PC-9 (cell line): ENCODE data around the gene E2F1. TPM values are rescaled to one million over a fixed set of nuclear protein-coding genes. Genes with fewer than 3 reads are reported as not detected.

ENCODE experiments used
- BruUV-seq: library from RNA; stranded (reverse); fragments of 400-500 nt; replicated peaks from 2 replicates; lab custom pipeline; 2021; lab: Mats Ljungman, UMichigan
- CTCF ChIA-PET: fragments of 300-600 bp; sonication (Branson Sonifier 250); formaldehyde crosslinking; loops from one replicate; lab custom pipeline; 2022; ENCODE audit warnings: antibody characterized with exemption; lab: Charles Lee
- POLR2A ChIA-PET: fragments of 300-600 bp; sonication (Branson Sonifier 250); formaldehyde crosslinking; loops from one replicate; lab custom pipeline; 2022; ENCODE audit warnings: antibody characterized with exemption; ENCODE audit not compliant: unreplicated experiment; lab: Charles Lee
- DNase-seq, 2 experiments: peaks; one replicate each; pipeline versions ENCODE4 v3.0.0 to v3.0.0-alpha.2; 2015 to 2022; ENCODE audit warnings: mixed read lengths in 1 of 2
- H2AFZ ChIP-seq: fragments of 200-600 bp; sonication (generic); 2 replicates; pipeline ENCODE4 v1.8.1; 2017; ENCODE audit warnings: antibody characterized with exemption
- H3F3A ChIP-seq: fragments of 200-600 bp; sonication (generic); 2 replicates; pipeline ENCODE4 v1.8.1; 2017; ENCODE audit warnings: antibody characterized with exemption, mild to moderate bottlenecking, low read depth; ENCODE audit not compliant: insufficient read depth
- H3K27ac ChIP-seq: fragments of 200-600 bp; sonication (generic); 2 replicates; pipeline ENCODE4 v1.6.1; 2016; ENCODE audit warnings: mixed run types
- H3K27me3 ChIP-seq: fragments of 200-600 bp; sonication (generic); 2 replicates; pipeline ENCODE4 v1.6.1; 2016; ENCODE audit warnings: low read depth, mixed run types; ENCODE audit not compliant: insufficient read depth
- H3K36me3 ChIP-seq: fragments of 200-600 bp; sonication (generic); 2 replicates; pipeline ENCODE4 v1.6.1; 2016; ENCODE audit warnings: low read depth, mixed run types
- H3K4me1 ChIP-seq: fragments of 200-600 bp; sonication (generic); replicated peaks from 2 replicates; pipeline ENCODE4 v1.6.1; 2016; ENCODE audit warnings: mixed run types; ENCODE audit not compliant: insufficient read depth
- H3K4me2 ChIP-seq: fragments of 200-600 bp; sonication (generic); 2 replicates; pipeline ENCODE4 v1.6.1; 2017; ENCODE audit warnings: mixed run types
- H3K4me3 ChIP-seq: fragments of 200-600 bp; sonication (generic); 2 replicates; pipeline ENCODE4 v1.6.1; 2016; ENCODE audit warnings: mixed run types
- H3K79me2 ChIP-seq: fragments of 200-600 bp; sonication (generic); 2 replicates; pipeline ENCODE4 v1.6.1; 2017; ENCODE audit warnings: low read depth, mixed run types
- H3K9me2 ChIP-seq: fragments of 200-600 bp; sonication (generic); 2 replicates; pipeline ENCODE4 v1.8.1; 2017; ENCODE audit warnings: mild to moderate bottlenecking; ENCODE audit not compliant: insufficient read depth
- H3K9me3 ChIP-seq: fragments of 200-600 bp; sonication (generic); 2 replicates; pipeline ENCODE4 v1.8.1; 2016; ENCODE audit warnings: low read depth; ENCODE audit not compliant: insufficient read depth
- H4K20me1 ChIP-seq: fragments of 200-600 bp; sonication (generic); 2 replicates; pipeline ENCODE4 v1.8.1; 2017; ENCODE audit not compliant: insufficient read depth
- CTCF ChIP-seq: fragments of 200-600 bp; sonication (generic); conservative IDR thresholded peaks from 2 replicates; pipeline ENCODE4 v1.6.1; 2017; ENCODE audit warnings: mixed run types, antibody characterized with exemption, mild to moderate bottlenecking, moderate library complexity
- EZH2 ChIP-seq: fragments of 200-600 bp; sonication (generic); IDR thresholded peaks from 2 replicates; pipeline ENCODE4 v1.8.0; 2017; ENCODE audit warnings: antibody characterized with exemption, low read depth
- intact Hi-C: fragments of 100-400 bp; cut with micrococcal nuclease; formaldehyde crosslinking; loops from one replicate; pipeline ENCODE4 v1.10.0; 2022; ENCODE audit not compliant: unreplicated experiment
- total RNA-seq: library from RNA; stranded (reverse); gene quantifications from 2 replicates; pipeline ENCODE4 v1.2.3, GENCODE V29; 2021

The E2F1 gene
- total RNA-seq, 1 experiment from 2014 or later = 31.5 TPM

- Histone ChIP-seq H3K27ac (peak overlapping the region; percentile 94), H3K27me3 (no peaks in the 10 kb centered on the region), H4K20me1 (no peaks in the 10 kb centered on the region), H3K4me2 (peak overlapping the region; percentile 85), H3K36me3 (peaks cover 9% of the 10 kb centered on the region; the same call in 1 of the 2 replicates), H3K4me1 (peaks cover 55% of the 10 kb centered on the region), H2AFZ (peak overlapping the region; percentile 62), H3K9me2 (no peaks in the 10 kb centered on the region), H3F3A (peaks cover 51% of the 10 kb centered on the region), H3K9me3 (peaks cover 9% of the 10 kb centered on the region), H3K79me2 (peaks cover 24% of the 10 kb centered on the region), H3K4me3 (peak overlapping the region; percentile 64)
- ChIA-PET POLR2A (interaction anchor here (0.5 to 1.9 kb wide), 12 partner anchors 12 to 986 kb away, joined by 3 to 36 read pairs (median 5); partner anchors contain the start of genes CBFA2T2, CHMP4B, EIF2S2 and PXMP4), CTCF (interaction anchor here (0.7 to 1.6 kb wide), 2 partner anchors 337 to 570 kb away, joined by 3 read pairs; no protein-coding TSS in a partner anchor)
- BruUV-seq = no TSS peak
- peak; percentile 71 to 96 for DNase-seq
- intact Hi-C loops = loop anchor here (1.0 to 5.0 kb wide), 7 partner anchors 60 to 380 kb away; partner anchors contain the start of genes CDK5RAP1, EIF2S2, NECAB3 and RALY
- TF ChIP-seq EZH2 (no peak), CTCF (no peak)
Measured at GRCh38 chr20:33732166-33732970, 46.2 kb upstream of the E2F1 start.

GRCh38 chr20:33731693-33732165 lies 45.5 kb upstream of the E2F1 start, which contains the start of gene ZNF341:
TSS of gene ZNF341 (plus strand) at chr20:33731996. CDS start at chr20:33732022, 26 bp downstream.
- no TSS peak for BruUV-seq
- TF ChIP-seq CTCF = peak; percentile 83
- no peak for TF ChIP-seq EZH2
- peak within 1 kb of the TSS; percentile 94 for H3K27ac ChIP-seq
- peak within 1 kb of the TSS; percentile 85 for H3K4me2 ChIP-seq
- peaks cover 7% of the 10 kb centered on the region; the same call in 1 of the 2 replicates for H3K36me3 ChIP-seq
- peaks cover 59% of the 10 kb centered on the region for H3K4me1 ChIP-seq
- peaks cover 6% of the 10 kb centered on the region; the same call in 1 of the 2 replicates for H3K9me3 ChIP-seq
- peak within 1 kb of the TSS; percentile 80 for H2AFZ ChIP-seq
- peaks cover 22% of the 10 kb centered on the region for H3K79me2 ChIP-seq
- intact Hi-C loops = loop anchor here (1.0 to 5.0 kb wide), 8 partner anchors 45 to 381 kb away; partner anchors contain the start of genes CDK5RAP1, E2F1, EIF2S2 and NECAB3
- peaks cover 51% of the 10 kb centered on the region for H3F3A ChIP-seq
- H4K20me1 ChIP-seq = no peaks in the 10 kb centered on the region
- DNase-seq = peak in 1 of 2 experiments; percentile 69
- ChIA-PET CTCF (interaction anchor here (0.7 to 1.6 kb wide), 2 partner anchors 338 to 571 kb away, joined by 3 read pairs; no protein-coding TSS in a partner anchor), POLR2A (interaction anchor here (0.6 to 1.9 kb wide), 7 partner anchors 58 to 380 kb away, joined by 4 to 36 read pairs (median 6); partner anchors contain the start of genes ACTL10, CBFA2T2 and EIF2S2)
- H3K9me2 ChIP-seq = no peaks in the 10 kb centered on the region
- H3K4me3 ChIP-seq = peak within 1 kb of the TSS; percentile 64
- no peaks in the 10 kb centered on the region for H3K27me3 ChIP-seq
